ENCODE measurements around the gene THADA.

The THADA gene

GRCh38 chr2:43480874-43481273, 115.0 kb downstream of the THADA start:
- H3K4me3 ChIP-seq (ENCODE audit: low read length), result no peak overlapping the region
- no peaks in the 10 kb centered on the region for H3K27me3 ChIP-seq (ENCODE audit: low read depth, low read length)
- no peak for TF ChIP-seq CTCF (IDR thresholded peaks at IDR 0.05; ENCODE audit: low read depth, low read length)
- TF ChIP-seq EZH2phosphoT487 (IDR thresholded peaks at IDR 0.05; ENCODE audit: low read depth), result no peak
- H3K79me2 ChIP-seq (ENCODE audit: low read length), result no peaks in the 10 kb centered on the region
- H4K20me1 ChIP-seq (ENCODE audit: insufficient read depth, low read length), result no peaks in the 10 kb centered on the region
- H3K9ac ChIP-seq (ENCODE audit: low read length), result no peak overlapping the region
- no peak overlapping the region for H3K4me2 ChIP-seq (ENCODE audit: low read length)
- no peaks in the 10 kb centered on the region for H3K9me3 ChIP-seq (ENCODE audit: insufficient read depth, low read length)
- no peak overlapping the region for H2AFZ ChIP-seq (ENCODE audit: low read depth, low read length)
- peaks cover 40% of the 10 kb centered on the region for H3K4me1 ChIP-seq (ENCODE audit: low read length)
- H3K27ac ChIP-seq (ENCODE audit: low read length), result no peak overlapping the region
- H3K36me3 ChIP-seq (replicated peaks; ENCODE audit: low read depth, low read length), result peaks cover 3% of the 10 kb centered on the region

GRCh38 chr2:43478412-43479086, 117.3 kb downstream of the THADA start:
- H4K20me1 ChIP-seq (ENCODE audit: insufficient read depth, low read length), result no peaks in the 10 kb centered on the region
- no peaks in the 10 kb centered on the region for H3K79me2 ChIP-seq (ENCODE audit: low read length)
- no peak overlapping the region for H3K4me2 ChIP-seq (ENCODE audit: low read length)
- no peaks in the 10 kb centered on the region for H3K9me3 ChIP-seq (ENCODE audit: insufficient read depth, low read length)
- no peak overlapping the region for H2AFZ ChIP-seq (ENCODE audit: low read depth, low read length)
- H3K27me3 ChIP-seq (ENCODE audit: low read depth, low read length), result no peaks in the 10 kb centered on the region
- TF ChIP-seq EZH2phosphoT487 (IDR thresholded peaks at IDR 0.05; ENCODE audit: low read depth), result no peak
- no peak for TF ChIP-seq CTCF (IDR thresholded peaks at IDR 0.05; ENCODE audit: low read depth, low read length)
- H3K4me1 ChIP-seq (ENCODE audit: low read length), result peaks cover 33% of the 10 kb centered on the region
- H3K36me3 ChIP-seq (replicated peaks; ENCODE audit: low read depth, low read length), result peaks cover 6% of the 10 kb centered on the region
- H3K4me3 ChIP-seq (ENCODE audit: low read length), result no peak overlapping the region
- no peak overlapping the region for H3K27ac ChIP-seq (ENCODE audit: low read length)
- H3K9ac ChIP-seq (ENCODE audit: low read length), result no peak overlapping the region

GRCh38 chr2:43475922-43476321, 119.9 kb downstream of the THADA start:
- Histone ChIP-seq H3K27ac (ENCODE audit: low read length) (no peak overlapping the region), H4K20me1 (ENCODE audit: insufficient read depth, low read length) (no peaks in the 10 kb centered on the region), H3K79me2 (ENCODE audit: low read length) (no peaks in the 10 kb centered on the region), H3K4me3 (ENCODE audit: low read length) (no peak overlapping the region), H3K9me3 (ENCODE audit: insufficient read depth, low read length) (no peaks in the 10 kb centered on the region), H3K4me2 (ENCODE audit: low read length) (no peak overlapping the region), H3K9ac (ENCODE audit: low read length) (no peak overlapping the region), H2AFZ (ENCODE audit: low read depth, low read length) (no peak overlapping the region), H3K4me1 (ENCODE audit: low read length) (peaks cover 7% of the 10 kb centered on the region), H3K27me3 (ENCODE audit: low read depth, low read length) (no peaks in the 10 kb centered on the region), H3K36me3 (replicated peaks; ENCODE audit: low read depth, low read length) (peaks cover 6% of the 10 kb centered on the region)
- TF ChIP-seq EZH2phosphoT487 (IDR thresholded peaks at IDR 0.05; ENCODE audit: low read depth) (no peak), CTCF (IDR thresholded peaks at IDR 0.05; ENCODE audit: low read depth, low read length) (no peak)

- Histone ChIP-seq H3K27me3 (ENCODE audit: low read depth, low read length) (no peaks in the 10 kb centered on the region), H3K9ac (ENCODE audit: low read length) (no peak overlapping the region), H3K4me2 (ENCODE audit: low read length) (no peak overlapping the region), H4K20me1 (ENCODE audit: insufficient read depth, low read length) (no peaks in the 10 kb centered on the region), H3K4me1 (ENCODE audit: low read length) (0 out of 2 replicates have a peak, but pooled peaks cover 5% of the 10 kb centered on the region), H3K9me3 (ENCODE audit: insufficient read depth, low read length) (no peaks in the 10 kb centered on the region), H3K4me3 (ENCODE audit: low read length) (no peak overlapping the region), H3K36me3 (replicated peaks; ENCODE audit: low read depth, low read length) (peaks cover 9% of the 10 kb centered on the region), H3K79me2 (ENCODE audit: low read length) (no peaks in the 10 kb centered on the region), H3K27ac (ENCODE audit: low read length) (no peak overlapping the region), H2AFZ (ENCODE audit: low read depth, low read length) (no peak overlapping the region)
- TF ChIP-seq CTCF (IDR thresholded peaks at IDR 0.05; ENCODE audit: low read depth, low read length) (no peak), EZH2phosphoT487 (IDR thresholded peaks at IDR 0.05; ENCODE audit: low read depth) (no peak)
Measured at GRCh38 chr2:43475137-43475846, 120.5 kb downstream of the THADA start.
